Astrocyte (in vitro differentiated cells and primary cell): ENCODE results near the gene PLA2G2F. TPM values are rescaled to one million over a fixed set of nuclear protein-coding genes. Genes with fewer than 3 reads are reported as not detected.

Experiments
- DNase-seq: peaks from one replicate; pipeline ENCODE4 v3.0.0-alpha.2; 2010; ENCODE audit warnings: low read depth
- FAIRE-seq: peaks from 2 replicates; lab custom pipeline; 2011; peaks lifted over from hg19 to GRCh38; lab: Jason Lieb, UNC
- H2AFZ ChIP-seq: 2 replicates; pipeline ENCODE4 v1.6.0; 2012; ENCODE audit warnings: low read depth, low read length, inconsistent platforms
- H3K27ac ChIP-seq: 2 replicates; pipeline ENCODE4 v1.5.1; 2011; ENCODE audit warnings: low read depth, low read length, inconsistent platforms
- H3K27me3 ChIP-seq: 2 replicates; pipeline ENCODE4 v1.6.0; 2011; ENCODE audit warnings: low read length, inconsistent platforms; ENCODE audit not compliant: insufficient read depth
- H3K36me3 ChIP-seq: 2 replicates; pipeline ENCODE4 v1.5.1; 2011; ENCODE audit warnings: low read length, inconsistent platforms; ENCODE audit not compliant: insufficient read depth
- H3K4me1 ChIP-seq: 2 replicates; pipeline ENCODE4 v1.5.1; 2011; ENCODE audit warnings: low read length, inconsistent platforms; ENCODE audit not compliant: insufficient read depth
- H3K4me2 ChIP-seq: 2 replicates; pipeline ENCODE4 v1.6.0; 2012; ENCODE audit warnings: low read length, inconsistent platforms
- H3K4me3 ChIP-seq: 2 replicates; pipeline ENCODE4 v1.5.1; 2011; ENCODE audit warnings: low read depth, mild to moderate bottlenecking, low read length, inconsistent platforms; ENCODE audit not compliant: insufficient read depth
- H3K79me2 ChIP-seq: 2 replicates; pipeline ENCODE4 v1.6.0; 2012; ENCODE audit warnings: mild to moderate bottlenecking, low read length, inconsistent platforms; ENCODE audit not compliant: insufficient read depth
- H3K9ac ChIP-seq: 2 replicates; pipeline ENCODE4 v1.6.0; 2012; ENCODE audit warnings: mild to moderate bottlenecking, low read length, inconsistent platforms
- H3K9me3 ChIP-seq: 2 replicates; pipeline ENCODE4 v1.5.1; 2012; ENCODE audit warnings: low read depth, mild to moderate bottlenecking, low read length, inconsistent platforms; ENCODE audit not compliant: insufficient read depth
- H4K20me1 ChIP-seq: 2 replicates; pipeline ENCODE4 v1.6.0; 2012; ENCODE audit warnings: low read length, inconsistent platforms; ENCODE audit not compliant: insufficient read depth
- H3K27ac Mint-ChIP-seq: one replicate; pipeline ENCODE4 v1.8.0; 2021; ENCODE audit warnings: mild to moderate bottlenecking, mixed read lengths; ENCODE audit not compliant: unreplicated experiment
- H3K27me3 Mint-ChIP-seq: one replicate; pipeline ENCODE4 v1.8.0; 2021; ENCODE audit warnings: low read depth, mixed read lengths; ENCODE audit not compliant: unreplicated experiment
- H3K36me3 Mint-ChIP-seq: one replicate; pipeline ENCODE4 v1.8.0; 2021; ENCODE audit warnings: low read depth, mixed read lengths; ENCODE audit not compliant: unreplicated experiment
- H3K4me1 Mint-ChIP-seq: one replicate; pipeline ENCODE4 v1.8.0; 2021; ENCODE audit warnings: low read depth, mixed read lengths; ENCODE audit not compliant: unreplicated experiment
- H3K4me3 Mint-ChIP-seq: one replicate; pipeline ENCODE4 v1.8.0; 2021; ENCODE audit warnings: mild to moderate bottlenecking, moderate library complexity, mixed read lengths; ENCODE audit not compliant: unreplicated experiment
- H3K9me3 Mint-ChIP-seq: one replicate; pipeline ENCODE4 v1.8.0; 2021; ENCODE audit warnings: mild to moderate bottlenecking, mixed read lengths; ENCODE audit not compliant: unreplicated experiment
- EZH2 ChIP-seq: IDR thresholded peaks from 2 replicates; pipeline ENCODE4 v1.6.1; 2012; ENCODE audit warnings: mild to moderate bottlenecking, low read length, inconsistent platforms; ENCODE audit not compliant: insufficient read depth
- total RNA-seq: library from RNA; stranded (reverse); gene quantifications from 2 replicates; pipeline ENCODE4 v1.2.1, GENCODE V29; 2021
- TF ChIP-seq, protein P1 (sequence below): IDR thresholded peaks from 2 replicates; pipeline ENCODE4 v1.5.1; 2011; ENCODE audit warnings: low read depth, mild to moderate bottlenecking, inconsistent platforms, low read length, moderate library complexity; ENCODE audit not compliant: insufficient read depth

PLA2G2F gene
- total RNA-seq, 1 donor from 2014 or later: 0.23 TPM

- FAIRE-seq (no peak), DNase-seq (no peak)
- peaks cover 26% of the 10 kb centered on the region for H3K27me3 ChIP-seq
- Mint-ChIP-seq H3K9me3 (peaks cover 20% of the 10 kb centered on the region), H3K4me1 (no peaks in the 10 kb centered on the region), H3K36me3 (peaks cover 2% of the 10 kb centered on the region), H3K27ac (no peak overlapping the region), H3K27me3 (peaks cover 70% of the 10 kb centered on the region), H3K4me3 (no peak overlapping the region)
- H3K79me2 ChIP-seq: no peaks in the 10 kb centered on the region
- H3K36me3 ChIP-seq: no peaks in the 10 kb centered on the region
- TF ChIP-seq, protein P1, sequence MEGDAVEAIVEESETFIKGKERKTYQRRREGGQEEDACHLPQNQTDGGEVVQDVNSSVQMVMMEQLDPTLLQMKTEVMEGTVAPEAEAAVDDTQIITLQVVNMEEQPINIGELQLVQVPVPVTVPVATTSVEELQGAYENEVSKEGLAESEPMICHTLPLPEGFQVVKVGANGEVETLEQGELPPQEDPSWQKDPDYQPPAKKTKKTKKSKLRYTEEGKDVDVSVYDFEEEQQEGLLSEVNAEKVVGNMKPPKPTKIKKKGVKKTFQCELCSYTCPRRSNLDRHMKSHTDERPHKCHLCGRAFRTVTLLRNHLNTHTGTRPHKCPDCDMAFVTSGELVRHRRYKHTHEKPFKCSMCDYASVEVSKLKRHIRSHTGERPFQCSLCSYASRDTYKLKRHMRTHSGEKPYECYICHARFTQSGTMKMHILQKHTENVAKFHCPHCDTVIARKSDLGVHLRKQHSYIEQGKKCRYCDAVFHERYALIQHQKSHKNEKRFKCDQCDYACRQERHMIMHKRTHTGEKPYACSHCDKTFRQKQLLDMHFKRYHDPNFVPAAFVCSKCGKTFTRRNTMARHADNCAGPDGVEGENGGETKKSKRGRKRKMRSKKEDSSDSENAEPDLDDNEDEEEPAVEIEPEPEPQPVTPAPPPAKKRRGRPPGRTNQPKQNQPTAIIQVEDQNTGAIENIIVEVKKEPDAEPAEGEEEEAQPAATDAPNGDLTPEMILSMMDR: no peak
- TF ChIP-seq EZH2: no peak
- no peak overlapping the region for H3K4me3 ChIP-seq
- H3K4me1 ChIP-seq: no peaks in the 10 kb centered on the region
- H3K27ac ChIP-seq: no peak overlapping the region
- no peaks in the 10 kb centered on the region for H4K20me1 ChIP-seq
- H2AFZ ChIP-seq: no peak overlapping the region
- no peak overlapping the region for H3K4me2 ChIP-seq
- H3K9me3 ChIP-seq: no peaks in the 10 kb centered on the region
- no peak overlapping the region for H3K9ac ChIP-seq
These were observed 41.7 kb downstream of the PLA2G2F start for GRCh38 chr1:20180844-20181207.

GRCh38 chr1:20182415-20182814 lies 43.3 kb downstream of the PLA2G2F start:
- TF ChIP-seq EZH2: no peak
- TF ChIP-seq, protein P1: no peak
- H3K27ac ChIP-seq: no peak overlapping the region
- no peaks in the 10 kb centered on the region for H4K20me1 ChIP-seq
- peaks cover 4% of the 10 kb centered on the region for H3K4me1 Mint-ChIP-seq
- no peak overlapping the region for H3K9ac ChIP-seq
- H3K9me3 ChIP-seq: no peaks in the 10 kb centered on the region
- peaks cover 34% of the 10 kb centered on the region for H3K27me3 ChIP-seq
- H2AFZ ChIP-seq: no peak overlapping the region
- H3K36me3 ChIP-seq: no peaks in the 10 kb centered on the region
- DNase-seq: no peak
- no peak overlapping the region for H3K4me3 Mint-ChIP-seq
- no peak overlapping the region for H3K4me2 ChIP-seq
- H3K27me3 Mint-ChIP-seq: peaks cover 75% of the 10 kb centered on the region
- peaks cover 7% of the 10 kb centered on the region for H3K4me1 ChIP-seq
- H3K36me3 Mint-ChIP-seq: peaks cover 2% of the 10 kb centered on the region
- peaks cover 20% of the 10 kb centered on the region for H3K9me3 Mint-ChIP-seq
- no peak overlapping the region for H3K4me3 ChIP-seq
- no peak for FAIRE-seq
- H3K79me2 ChIP-seq: no peaks in the 10 kb centered on the region
- H3K27ac Mint-ChIP-seq: no peak overlapping the region

- H3K79me2 ChIP-seq: no peaks in the 10 kb centered on the region
- no peak overlapping the region for H3K4me3 ChIP-seq
- H3K9me3 Mint-ChIP-seq: peaks cover 20% of the 10 kb centered on the region
- H2AFZ ChIP-seq: no peak overlapping the region
- peaks cover 7% of the 10 kb centered on the region for H3K4me1 ChIP-seq
- no peak overlapping the region for H3K9ac ChIP-seq
- H3K4me1 Mint-ChIP-seq: peaks cover 6% of the 10 kb centered on the region
- peaks cover 79% of the 10 kb centered on the region for H3K27me3 Mint-ChIP-seq
- DNase-seq: no peak
- no peak overlapping the region for H3K4me3 Mint-ChIP-seq
- TF ChIP-seq EZH2: no peak
- TF ChIP-seq, protein P1: no peak
- H3K36me3 Mint-ChIP-seq: peaks cover 2% of the 10 kb centered on the region
- no peak for FAIRE-seq
- no peak overlapping the region for H3K27ac Mint-ChIP-seq
- no peak overlapping the region for H3K27ac ChIP-seq
- H3K4me2 ChIP-seq: no peak overlapping the region
- H3K36me3 ChIP-seq: no peaks in the 10 kb centered on the region
- H3K27me3 ChIP-seq: peaks cover 31% of the 10 kb centered on the region
- H3K9me3 ChIP-seq: no peaks in the 10 kb centered on the region
- H4K20me1 ChIP-seq: no peaks in the 10 kb centered on the region
These were observed 43.9 kb downstream of the PLA2G2F start for GRCh38 chr1:20183035-20183434.
